HG03097 (cell line): ENCODE results near the gene BATF.

Experiments used
- ATAC-seq: cut with Tn5 transposase; IDR thresholded peaks from one replicate; pipeline ENCODE4 v1.9.1; 2021; ENCODE audit not compliant: unreplicated experiment, low FRiP score

The BATF gene

DNA sequence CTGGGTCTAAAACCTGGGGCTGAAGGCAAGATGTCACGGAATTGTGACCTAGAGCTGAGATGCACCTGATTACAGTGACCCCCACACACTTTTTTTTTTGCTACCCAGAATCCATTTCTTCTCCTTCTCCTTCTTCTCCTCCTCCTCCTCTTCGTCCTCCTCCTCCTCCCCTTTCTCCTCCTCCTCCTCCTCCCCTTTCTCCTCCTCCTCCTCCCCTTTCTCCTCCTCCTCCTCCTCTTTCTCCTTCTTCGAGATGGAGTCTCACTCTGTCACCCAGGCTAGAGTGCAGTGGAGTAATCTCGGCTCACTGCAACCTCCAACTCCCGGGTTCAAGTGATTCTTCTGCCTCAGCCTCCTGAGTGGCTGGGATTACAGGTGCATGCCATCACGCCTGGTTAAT lies 36.8 kb downstream of the BATF start:
- no peak for ATAC-seq

DNA sequence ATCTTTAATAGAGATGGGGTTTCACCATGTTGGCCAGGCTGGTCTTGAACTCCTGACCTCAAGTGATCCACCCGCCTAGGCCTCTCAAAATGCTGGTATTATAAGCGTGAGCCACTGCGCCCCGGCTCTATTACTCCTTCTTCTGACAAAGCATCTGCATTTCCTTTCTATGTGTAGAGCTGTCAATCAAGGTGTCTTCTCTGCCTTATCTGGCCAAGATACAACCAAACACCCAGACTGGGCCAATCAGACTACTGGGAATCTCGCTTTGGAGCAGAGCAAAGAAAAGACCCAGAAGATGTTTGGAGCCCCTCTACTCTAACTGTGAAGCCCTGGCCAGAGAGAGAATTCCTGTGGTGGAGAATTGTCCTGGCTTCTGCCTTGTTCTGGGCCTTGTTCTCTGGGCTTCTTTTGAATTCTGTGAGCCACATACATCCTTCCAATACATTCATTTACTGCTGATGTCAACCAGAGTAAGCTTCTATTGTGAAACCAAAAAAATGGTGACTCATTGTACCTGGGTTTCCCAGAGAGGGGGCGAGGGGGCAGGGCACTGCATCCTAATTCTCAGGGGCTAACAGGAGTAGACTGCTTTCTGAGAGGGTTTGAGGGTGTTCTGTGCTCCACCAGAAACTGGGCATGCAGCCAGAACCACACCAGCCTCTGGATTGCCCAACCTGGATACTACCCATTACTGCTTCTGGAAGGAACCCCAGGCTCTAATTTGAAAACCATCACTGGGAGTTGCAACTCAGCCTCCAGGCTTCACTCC lies 37.4 kb downstream of the BATF start:
- ATAC-seq: no peak

DNA sequence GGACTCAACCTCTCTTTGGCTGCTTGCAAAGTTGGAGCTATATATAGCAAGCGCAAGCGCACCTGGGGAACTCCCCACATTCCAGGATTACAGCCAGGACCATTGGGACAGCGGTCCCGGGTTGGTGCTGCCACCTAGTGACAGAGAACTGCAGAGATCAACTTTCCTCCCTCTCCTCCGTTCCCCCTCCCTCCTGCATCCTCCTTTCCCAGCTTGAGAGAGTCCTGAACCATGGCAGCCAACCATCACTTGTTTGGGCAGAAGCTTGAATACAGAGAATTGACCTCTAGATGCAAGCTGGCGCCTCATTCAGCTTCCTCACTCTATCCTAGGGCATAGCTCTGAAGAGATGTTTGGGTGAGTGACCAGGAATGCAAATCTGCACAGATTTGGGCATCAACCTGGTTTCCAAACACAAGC lies 38.8 kb downstream of the BATF start:
- no peak for ATAC-seq

DNA sequence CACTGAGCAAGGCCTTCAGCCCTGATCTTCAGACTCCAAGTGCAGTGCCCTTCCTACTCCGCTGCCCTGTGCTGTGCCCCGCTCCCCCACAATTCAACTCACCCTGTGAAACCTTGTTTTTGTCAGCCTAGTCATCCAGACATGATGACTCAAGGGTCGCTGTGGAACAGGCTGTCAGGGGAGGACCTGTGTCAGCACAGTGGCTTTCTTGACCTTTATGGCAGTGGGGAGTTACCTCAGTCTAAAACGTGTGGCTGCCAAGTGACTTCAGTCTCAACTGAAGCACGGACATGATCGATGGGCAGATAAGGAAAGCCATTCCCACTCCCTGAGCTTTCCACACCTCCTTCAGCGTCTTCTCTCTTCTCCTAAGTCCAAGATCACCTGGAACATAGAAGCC lies 39.8 kb downstream of the BATF start:
- no peak for ATAC-seq

DNA sequence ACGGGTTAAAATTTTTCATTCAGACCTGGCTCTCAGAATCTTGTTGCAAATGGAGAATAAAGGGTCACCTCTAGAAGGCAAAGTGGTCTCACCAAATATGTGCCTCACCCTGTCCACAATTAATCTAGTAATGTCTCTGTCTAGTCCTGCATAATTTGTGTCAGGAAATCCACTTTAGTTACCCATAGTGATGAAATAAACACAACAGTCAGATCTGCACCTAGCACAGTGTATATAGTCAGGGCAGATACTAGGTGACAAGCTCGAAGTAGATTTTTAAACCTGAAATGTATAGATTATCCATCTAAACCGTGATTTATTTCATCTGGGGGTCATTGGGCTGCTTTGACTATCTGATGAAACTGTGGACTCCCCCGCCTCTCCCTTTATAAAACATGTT lies 40.2 kb downstream of the BATF start:
- no peak for ATAC-seq

DNA sequence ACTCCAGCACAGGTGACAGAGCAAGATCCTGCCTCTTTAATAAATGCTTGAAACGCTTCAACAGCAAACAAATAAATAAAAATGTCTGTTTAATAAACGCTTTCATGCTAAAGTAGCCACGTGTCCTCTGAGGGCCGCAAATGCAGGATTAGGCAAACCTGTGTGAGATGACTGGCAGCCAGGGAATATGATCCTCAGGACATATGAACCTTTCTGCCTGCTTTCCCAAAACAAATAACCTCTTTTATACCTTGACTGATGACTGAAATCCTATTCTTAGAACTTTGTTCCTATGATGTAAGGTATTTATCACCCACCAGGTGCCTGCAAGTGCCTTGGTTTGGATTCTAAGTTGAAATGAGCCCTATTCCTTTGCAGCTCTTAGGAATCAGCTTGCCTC lies 41.7 kb downstream of the BATF start:
- ATAC-seq: no peak

DNA sequence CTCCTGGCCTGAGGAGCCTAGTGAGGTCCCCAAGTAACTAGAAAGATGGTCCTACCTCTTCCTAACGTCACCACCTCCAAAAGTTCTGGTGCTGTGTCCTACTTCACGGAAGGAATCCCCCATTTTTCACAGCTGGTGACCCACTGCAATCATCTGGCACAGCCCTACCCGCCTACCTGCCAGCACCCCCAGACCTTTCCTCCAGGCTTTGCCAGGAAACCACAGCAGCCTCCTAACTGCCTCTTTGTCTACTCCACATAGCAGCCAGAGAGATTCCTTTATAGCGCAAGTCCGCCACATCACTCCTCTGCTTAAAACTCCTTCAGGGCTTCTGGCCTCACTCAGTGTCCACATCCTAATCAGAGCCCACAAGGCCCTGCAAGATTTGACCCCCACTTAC lies 42.8 kb downstream of the BATF start:
- ATAC-seq: no peak

DNA sequence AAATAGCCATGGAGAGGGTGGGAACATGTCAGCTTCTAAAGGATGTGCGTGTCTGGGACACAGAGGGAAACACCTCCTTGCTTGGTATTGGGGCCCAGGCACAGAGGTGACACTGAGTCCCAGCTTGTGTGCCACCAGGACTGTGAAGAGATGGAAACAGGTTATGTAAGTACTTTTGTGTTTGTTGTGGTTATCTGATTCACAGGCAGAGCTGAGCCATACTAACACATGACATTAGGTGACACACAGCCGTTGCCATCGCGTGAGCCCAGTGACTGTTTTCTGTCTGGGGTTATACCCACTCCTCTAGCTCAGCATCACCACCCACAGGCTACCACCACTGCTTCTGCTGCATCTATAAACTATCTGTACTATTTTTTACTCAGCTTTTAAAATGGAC lies 44.1 kb downstream of the BATF start:
- no peak for ATAC-seq

DNA sequence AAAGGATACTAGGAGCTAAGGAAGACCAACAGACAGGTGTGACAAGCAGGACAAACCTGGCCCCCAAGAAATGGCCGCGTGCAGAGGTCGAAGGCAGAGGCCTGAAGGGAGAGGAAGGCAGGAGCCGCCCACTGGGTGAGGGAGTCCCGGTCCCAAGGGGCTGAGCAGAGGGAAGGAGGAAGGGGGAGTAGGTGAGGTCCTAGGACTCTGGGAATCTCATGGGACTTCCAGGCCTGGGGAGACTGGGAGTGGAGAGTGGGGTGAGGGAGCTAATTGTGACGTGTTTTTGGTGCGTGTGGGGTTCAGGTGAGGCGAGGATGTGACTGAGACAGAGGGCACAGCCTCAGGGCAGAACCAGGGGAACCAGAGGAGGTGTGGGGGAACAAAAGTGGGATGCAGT lies 44.5 kb downstream of the BATF start:
- no peak for ATAC-seq

DNA sequence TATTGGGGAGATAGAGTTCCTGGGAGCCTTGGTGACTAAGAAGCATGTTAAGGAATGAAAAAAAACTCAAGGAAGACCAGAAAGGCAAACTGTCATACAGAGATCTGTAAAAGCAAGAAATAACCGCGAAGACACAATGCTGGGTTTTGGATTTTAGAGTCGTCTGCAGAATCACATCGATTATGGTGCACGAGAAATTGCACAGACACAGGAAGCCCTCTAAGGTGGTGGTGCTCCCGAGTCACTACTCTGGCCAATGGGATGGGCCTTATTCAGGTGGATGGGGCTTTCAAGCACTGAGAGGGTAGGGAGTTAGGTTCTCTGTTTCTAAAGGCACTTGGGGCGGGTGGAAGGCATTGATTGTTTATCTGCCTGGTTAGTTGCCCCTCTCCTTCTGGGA lies 45.9 kb downstream of the BATF start:
- ATAC-seq: no peak

DNA sequence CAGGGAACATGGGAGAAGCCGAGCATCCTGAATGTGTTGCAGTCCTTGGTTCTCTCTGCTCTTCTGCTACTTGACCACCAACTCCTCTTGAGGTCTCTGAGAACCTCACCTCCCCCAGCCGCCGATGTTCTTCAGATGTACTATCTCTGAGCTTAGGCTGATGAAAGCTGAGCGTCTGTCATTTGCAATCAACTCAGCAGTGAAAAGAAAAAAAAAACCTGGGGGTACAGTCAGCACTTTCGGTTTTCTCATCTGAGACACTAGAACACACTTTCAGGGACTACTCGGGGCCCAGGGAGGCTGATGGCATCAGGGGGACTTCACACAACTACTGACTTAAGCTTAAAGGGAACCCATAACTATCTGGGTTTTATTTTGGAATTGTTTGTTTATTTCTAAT lies 46.5 kb downstream of the BATF start:
- no peak for ATAC-seq

DNA sequence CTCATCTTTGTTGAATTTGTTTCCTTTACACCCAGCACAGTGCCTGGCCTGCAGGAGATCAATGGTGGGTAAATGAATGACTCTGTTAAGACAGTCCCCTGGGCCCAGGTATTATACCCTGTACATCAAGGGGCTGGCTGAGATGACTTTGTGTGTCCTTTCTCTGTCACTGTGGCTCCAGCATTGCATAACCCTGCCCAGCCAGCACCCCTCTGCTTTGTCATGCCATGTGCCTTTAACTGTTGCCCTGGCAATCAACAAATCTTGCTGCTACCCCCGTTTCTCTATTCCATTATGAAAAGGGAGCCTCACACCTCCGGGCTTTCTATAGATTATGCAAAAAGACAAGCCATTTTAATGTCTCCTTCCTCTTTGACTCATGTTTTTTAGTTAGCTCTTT lies 48.5 kb downstream of the BATF start:
- no peak for ATAC-seq

DNA sequence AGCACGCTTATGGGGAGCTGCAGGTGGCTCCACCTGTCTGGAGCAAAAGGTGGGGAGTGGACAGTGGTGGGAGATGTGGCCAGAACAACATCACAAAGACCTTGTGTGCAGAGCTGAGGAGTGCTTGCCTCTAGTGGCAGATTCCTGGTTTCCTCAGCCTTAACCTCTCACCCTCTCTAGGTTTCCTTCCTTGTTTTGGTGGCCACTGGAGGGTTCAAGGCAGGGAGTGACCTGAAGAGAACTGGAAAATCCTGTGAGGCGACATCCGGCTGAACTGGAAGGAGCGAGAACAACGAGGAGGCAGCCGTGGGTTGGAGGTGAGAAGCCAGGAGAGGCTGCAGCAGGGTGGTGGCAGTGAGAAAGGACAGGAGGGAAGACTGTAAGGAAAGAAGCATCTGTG lies 49.8 kb downstream of the BATF start:
- no peak for ATAC-seq

DNA sequence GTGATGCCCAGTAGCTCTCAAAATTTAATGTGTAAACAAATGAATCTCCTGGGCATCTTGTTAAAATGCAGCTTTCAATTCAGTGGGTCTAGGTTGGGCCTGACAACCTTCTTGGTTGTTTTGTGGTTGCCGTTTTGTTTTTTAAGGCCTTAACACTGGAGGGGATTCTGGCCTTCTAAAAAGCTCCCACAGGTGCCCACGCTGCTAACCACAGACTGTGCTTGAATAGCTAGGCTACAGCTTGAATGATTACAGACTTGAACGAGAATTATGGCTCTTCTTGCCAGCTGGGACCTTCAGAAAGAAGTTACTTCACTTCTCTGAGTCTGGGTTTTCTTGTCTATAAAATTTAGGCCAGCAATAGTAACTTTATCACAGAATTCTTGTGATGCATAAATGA lies 54.8 kb downstream of the BATF start:
- ATAC-seq: no peak

DNA sequence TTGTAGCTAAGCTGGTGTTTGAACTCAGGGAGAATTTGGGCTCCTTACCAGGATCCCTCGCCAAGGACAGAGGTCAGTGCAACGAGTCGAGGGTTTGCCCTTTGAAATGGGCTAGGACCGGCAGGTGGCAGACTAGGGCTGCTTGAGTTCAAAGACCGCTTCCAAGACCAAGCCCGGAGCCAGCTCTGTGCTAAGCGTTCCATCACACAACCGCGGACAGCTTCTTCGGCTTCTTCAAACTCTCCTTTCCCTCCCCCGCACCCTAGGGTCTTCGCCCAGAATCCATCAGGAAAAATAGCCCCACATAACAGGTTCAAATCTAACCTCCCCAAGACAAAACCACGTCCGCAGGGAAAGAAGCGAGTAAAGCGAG lies 55.4 kb downstream of the BATF start:
- no peak for ATAC-seq

DNA sequence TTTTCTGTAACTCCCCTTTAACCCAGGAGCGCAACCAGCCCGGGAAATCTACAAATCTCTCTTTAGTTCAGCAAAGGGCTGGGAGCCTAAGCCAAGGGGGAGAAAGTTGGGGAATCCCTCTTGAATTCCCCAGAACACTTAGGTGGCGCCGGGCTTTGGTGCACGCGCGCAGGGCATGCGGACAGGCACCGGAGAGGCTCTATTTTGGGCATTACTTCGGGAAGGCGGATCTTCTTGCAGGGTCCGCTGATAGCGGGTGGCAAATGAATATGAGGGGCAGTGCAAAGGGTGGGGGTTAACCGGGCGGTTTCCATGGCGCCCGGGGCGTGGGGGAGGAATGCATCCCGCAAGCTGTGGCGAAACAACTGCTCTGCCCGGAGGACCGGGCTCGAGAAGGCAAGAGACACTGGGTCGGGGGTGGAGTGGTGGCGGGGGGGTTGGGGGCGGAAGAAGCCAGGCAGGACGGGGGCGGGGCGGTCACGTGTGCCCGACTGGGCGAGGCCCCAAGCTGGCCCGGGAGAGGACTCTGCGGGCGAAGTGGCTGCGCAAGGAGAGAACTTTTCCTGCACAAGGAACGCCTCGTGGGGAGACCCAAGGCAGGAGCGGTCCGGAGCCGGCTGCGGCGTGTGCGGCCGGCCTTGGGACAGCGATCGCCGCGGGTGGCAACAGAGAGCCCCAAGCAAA lies 56.0 kb downstream of the BATF start, which contains the start of gene FLVCR2:
Gene FLVCR2, plus strand, starts transcription at position 519 of the 684 bp plus-strand sequence. CDS start 353 bp downstream, outside the sequence.
- no peak for ATAC-seq

DNA sequence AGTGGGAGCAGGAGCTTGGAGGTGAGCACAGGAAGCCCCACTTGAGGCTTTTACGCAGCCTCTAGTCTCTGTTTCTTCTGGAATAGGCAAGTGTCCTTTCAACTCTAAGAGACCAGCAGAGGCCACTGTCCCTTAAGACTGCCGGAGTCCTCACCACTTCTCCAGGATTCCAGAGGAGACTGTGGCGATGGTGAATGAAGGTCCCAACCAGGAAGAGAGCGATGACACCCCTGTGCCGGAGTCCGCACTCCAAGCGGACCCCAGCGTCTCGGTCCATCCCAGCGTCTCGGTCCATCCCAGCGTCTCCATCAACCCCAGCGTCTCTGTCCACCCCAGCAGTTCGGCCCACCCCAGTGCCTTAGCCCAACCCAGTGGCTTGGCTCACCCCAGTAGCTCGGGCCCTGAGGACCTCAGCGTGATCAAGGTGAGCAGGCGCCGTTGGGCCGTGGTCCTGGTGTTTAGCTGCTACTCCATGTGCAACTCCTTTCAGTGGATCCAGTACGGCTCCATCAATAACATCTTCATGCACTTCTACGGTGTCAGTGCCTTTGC lies 56.6 kb downstream of the BATF start:
- ATAC-seq: no peak

DNA sequence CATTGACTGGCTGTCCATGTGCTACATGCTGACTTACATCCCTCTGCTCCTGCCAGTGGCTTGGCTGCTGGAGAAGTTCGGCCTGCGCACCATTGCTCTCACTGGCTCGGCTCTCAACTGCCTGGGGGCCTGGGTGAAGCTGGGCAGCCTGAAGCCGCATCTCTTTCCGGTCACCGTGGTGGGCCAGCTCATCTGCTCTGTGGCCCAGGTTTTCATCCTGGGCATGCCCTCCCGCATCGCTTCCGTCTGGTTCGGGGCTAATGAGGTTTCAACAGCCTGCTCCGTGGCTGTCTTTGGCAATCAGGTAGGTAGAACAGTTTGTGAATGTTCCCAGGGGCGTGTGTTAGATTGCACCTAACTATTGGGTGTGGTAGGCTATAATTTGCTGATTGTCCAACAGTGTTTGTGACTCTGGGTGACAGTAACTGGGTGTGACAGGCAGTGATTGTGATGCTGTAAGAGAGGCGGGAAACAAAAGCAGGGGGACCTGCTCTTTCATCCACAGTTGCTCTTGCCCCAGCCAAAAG lies 57.1 kb downstream of the BATF start:
- no peak for ATAC-seq

DNA sequence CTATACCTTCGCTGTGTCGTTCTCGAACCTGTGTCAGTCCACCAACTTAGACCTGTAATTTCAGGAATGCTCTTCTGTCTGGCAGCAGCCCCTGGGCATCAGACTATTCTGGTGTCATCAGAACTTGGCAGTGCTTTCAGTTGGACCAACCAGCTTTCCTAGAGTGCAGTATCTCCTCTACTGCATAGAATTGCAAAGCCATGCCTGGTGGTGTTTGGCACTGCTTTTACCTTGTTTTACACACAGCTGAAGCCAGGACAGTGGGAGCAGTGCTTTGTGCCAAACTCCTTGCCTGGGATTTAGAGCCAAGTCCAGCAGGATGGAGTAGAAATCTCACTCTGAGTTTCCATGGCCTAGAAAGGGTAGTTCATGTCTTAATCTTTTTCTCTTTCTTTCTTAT lies 57.6 kb downstream of the BATF start:
- no peak for ATAC-seq

DNA sequence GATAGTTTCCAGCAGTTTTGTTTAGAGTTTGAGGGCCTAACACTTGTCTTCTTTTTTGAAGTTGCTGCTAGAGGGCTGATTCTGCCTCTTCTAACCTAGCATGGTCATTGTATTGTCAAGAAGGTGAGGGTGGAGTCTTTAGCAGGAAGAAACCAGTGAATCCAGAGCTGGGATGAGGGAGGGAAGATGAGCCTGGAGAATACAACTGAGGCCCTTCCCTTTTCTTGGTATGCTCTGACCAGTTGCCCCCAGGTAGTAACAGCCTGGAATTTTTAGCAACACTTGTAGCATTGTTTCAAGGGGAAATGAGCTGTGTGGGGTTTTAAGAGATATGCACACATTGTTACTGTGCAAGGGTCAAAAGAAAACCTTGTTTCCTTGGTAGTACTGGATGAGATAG lies 65.1 kb downstream of the BATF start:
- ATAC-seq: no peak

DNA sequence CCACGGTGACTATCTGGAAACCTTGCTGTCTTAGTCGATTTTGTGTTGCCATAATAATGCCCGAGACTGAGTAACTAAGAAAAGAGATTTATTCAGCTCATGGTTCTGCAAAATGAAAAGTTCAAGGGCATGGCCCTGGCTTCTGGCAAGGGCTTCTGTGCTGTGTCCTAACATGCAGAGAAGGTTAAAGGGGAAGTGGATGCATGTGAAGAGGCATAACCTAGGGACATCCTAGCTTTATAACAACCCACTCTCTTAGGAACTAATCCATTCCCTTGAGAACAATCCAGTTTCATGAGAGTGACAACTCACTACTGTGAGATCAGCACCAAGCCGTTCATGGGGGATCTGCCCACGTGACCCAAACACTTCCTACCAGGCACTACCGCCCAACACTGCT lies 67.7 kb downstream of the BATF start:
- no peak for ATAC-seq
